Non-pigmented ciliary epithelial cell (primary cell): ENCODE data around the gene RHBDF1.
"Not testable (repeated sequence)": the region's sequence is repeated elsewhere in the genome, so short reads cannot be mapped to it uniquely, and the experiment has no call there.

Experiments used
- DNase-seq: peaks from one replicate; pipeline ENCODE4 v3.0.0-alpha.2; 2010; ENCODE audit warnings: low read depth

RHBDF1 gene

DNA sequence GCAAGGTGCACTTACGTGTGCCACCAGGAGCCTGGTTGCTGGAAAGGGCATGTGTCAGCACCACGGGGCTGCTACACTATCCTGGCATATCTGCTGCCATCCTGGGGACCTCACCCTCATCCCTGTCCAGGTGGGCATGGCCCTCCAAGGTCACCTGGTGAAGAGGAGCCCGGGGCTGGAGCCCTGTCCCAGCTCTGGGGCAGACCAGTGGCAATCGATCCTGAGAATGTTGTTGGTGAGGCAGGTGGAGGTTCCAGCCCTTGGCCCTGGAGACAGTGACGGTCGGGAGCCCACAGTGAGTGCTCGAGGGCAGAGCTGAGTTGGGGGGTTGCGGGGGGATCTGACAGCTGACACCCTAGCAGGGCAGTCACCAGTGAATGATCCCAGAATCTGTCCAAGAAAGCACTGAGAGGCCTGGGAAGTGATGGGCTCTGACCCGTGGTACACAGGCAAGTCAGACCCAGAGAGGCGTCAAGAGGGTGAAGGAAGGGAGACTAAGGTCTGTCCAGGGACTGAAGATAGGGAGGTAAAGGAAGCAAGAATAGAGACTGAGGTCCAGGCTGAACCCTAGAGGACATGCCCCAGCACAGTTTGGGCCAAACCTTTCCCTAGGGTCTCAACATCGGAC lies 36.6 kb downstream of the RHBDF1 start:
- no peak for DNase-seq

DNA sequence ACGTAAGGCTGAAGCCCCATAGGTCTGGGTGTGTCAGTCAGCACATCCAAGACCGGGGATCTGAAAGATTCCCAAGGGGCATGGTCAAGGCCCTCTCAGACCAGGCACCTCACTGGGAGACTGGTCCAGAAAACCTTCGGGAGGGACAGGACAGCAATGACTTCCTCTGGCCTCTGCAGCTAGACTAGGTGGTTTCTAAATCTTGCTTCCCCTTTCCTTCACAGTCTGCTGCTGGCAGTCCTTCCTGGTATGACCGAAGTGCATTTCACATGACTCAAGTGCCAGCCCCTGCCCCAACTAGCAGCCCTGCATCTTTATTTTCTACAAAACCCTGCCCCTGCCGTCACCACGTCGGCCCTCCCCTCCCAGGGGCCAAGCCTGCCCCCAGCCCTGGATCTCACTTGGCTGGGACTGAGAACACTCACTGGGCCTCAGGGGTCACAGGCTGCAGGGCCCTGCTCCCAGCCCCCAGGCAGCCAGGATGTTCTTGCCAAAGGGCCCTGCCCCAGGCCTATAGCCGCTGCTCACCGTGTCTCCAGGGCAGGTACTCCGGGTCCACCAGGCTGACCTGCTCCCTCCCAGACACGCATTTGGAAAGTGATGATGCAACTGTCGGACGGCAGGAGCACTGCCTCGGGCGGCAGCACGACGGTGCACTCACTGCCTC lies 37.3 kb downstream of the RHBDF1 start:
- no peak for DNase-seq

DNA sequence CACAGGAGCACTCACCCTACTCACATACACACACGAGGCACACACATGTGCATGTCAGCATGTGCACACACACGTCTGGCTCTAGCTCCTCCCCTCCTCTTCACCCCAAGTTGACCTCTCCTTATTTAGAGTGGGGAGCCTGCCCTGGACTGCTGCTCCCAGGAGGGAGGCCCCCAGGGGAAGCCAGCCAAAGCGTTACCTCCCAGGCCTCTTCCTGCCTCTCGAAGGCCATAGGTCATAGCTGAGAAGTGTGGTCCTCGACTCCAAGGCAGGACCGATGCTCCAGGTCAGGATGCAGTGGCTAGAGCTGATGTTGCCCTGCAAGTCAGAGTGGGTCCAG lies 37.8 kb downstream of the RHBDF1 start:
- DNase-seq, result no peak

DNA sequence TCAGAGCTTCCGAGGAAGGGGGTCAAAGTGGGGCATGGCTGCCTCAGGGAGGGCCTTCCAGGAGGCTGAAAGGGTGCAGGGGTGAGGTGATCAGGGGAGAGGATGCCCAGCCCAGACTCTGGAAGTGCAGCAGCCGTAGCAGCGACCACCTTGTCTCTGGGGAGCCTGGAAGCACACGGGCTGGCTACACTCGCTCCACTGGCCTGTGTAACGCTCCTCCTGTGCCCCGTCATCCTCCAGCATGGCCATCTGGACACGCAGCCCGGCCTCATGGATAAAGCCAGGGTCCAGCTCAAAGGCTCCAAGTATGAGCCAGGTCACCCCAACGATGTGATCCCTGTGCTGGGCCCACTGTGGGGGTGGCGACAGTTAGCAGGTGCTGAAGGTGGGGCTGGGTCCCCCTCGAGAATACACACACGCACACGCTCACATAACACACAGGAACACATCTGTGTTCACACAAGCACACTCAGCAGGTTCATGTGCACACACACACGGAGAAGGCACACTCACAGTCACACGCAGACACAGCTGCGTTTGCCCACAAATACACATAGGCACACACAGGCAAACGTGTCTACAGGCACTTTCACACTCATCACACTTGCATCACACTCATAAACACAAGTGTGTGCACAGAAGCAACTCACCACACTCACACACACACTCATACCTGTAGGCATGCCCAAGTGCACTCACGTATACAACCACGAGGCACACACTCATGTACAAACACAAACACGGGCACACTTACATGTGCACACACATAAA lies 38.4 kb downstream of the RHBDF1 start:
- no peak for DNase-seq

DNA sequence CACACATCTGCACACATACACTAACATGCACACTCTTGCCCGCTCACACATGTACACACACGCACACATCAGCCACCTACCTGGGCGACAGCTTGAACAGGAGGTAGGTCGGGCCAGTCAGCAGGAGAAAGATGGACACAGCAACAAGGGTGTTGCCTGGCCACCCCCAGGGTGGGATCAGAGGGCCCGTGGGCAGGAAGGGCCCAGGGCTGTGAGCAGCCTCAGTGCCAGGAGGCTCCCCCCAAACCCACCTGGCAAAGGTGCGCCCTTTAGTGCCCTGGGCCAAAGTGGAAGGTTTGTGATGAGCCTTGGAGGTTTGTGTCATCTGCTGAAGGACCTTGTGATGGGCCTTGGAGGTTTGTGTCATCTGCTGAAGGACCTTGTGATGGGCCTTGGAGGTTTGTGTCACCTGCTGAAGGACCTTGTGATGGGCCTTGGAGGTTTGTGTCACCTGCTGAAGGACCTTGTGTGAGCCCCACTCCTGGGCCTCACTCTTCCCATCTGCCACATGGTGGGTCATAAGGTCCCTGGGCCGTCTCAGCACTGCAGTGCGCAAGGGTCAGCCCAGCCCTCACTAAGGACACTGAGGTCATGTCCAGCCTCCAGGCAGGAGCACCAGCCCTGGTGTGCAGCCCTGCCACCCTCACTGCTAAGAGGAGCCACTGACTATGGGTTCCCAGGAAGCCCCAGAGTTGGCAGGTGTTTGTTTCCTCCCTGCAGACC lies 39.1 kb downstream of the RHBDF1 start:
- DNase-seq, result not testable (repeated sequence)

DNA sequence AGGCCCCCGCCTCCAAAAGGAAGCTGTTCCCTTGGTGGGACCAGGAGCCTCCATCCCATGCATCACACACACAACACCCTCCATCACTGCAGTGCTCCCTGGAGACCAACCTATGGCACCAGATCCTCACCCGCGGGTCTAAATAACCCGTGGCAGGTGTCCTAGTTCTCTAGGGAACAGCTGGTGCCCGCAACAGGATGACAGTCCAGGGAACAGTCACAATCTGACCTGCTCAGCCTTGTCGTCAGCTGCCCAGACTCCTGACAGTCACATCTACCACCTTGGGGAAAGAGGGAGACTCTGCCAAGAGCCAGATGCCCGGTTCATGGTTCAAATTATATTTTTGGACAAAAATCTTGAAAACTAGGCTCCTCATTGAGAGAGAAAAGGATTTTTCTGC lies 41.8 kb downstream of the RHBDF1 start:
- DNase-seq, result not testable (repeated sequence)

DNA sequence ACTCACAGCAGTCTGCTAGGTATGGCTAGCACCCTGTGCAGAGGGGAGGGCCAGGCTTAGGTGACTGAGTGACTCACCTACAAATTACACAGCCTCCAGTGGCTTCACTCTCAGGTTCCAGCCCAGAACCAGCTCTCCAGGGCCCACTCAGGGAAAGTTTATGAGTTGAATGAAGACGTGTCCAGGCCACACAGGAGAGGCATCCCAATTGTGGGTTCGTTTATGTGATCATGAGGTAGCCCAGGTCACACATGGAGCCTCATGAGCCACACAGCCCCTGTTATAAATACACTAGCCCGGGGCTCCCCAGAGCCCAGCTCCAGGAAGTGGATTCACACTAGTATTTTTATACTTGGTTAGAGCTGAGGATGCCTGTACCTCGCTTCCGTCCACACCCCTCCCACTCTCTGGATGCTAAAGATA lies 46.5 kb downstream of the RHBDF1 start:
- not testable (repeated sequence) for DNase-seq

DNA sequence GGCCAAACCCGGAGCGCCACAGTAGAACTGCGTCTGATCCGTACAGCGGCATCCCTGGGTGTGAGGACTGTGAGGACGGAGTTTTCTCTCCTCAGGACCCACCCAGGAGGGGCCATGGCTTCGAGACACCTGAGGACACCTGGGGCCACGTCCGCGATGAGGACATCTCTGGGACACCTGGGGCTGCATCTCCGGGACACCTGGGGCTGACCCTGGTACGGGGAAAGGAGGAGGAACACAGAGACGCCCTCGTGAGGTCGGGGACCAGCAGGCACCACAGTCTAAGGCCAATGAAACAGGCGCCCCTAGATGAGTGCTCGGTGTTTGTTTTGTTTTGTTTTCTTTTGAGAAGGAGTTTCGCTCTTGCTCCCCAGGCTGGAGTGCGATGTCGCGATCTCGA lies 48.3 kb downstream of the RHBDF1 start:
- DNase-seq, result not testable (repeated sequence)

DNA sequence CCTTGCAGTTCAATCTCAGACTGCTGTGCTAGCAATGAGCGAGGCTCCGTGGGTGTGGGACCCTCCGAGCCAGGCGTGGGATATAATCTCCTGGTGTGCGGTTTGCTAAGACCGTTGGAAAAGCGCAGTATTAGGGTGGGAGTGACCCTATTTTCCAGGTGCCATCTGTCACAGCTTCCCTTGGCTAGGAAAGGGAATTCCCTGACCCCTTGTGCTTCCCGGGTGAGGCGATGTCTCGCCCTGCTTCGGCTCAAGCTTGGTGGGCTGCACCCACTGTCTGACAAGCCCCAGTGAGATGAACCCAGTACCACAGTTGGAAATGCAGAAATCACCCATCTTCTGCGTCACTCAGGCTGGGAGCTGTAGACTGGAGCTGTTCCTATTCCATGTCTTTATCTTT lies 51.5 kb downstream of the RHBDF1 start:
- not testable (repeated sequence) for DNase-seq

DNA sequence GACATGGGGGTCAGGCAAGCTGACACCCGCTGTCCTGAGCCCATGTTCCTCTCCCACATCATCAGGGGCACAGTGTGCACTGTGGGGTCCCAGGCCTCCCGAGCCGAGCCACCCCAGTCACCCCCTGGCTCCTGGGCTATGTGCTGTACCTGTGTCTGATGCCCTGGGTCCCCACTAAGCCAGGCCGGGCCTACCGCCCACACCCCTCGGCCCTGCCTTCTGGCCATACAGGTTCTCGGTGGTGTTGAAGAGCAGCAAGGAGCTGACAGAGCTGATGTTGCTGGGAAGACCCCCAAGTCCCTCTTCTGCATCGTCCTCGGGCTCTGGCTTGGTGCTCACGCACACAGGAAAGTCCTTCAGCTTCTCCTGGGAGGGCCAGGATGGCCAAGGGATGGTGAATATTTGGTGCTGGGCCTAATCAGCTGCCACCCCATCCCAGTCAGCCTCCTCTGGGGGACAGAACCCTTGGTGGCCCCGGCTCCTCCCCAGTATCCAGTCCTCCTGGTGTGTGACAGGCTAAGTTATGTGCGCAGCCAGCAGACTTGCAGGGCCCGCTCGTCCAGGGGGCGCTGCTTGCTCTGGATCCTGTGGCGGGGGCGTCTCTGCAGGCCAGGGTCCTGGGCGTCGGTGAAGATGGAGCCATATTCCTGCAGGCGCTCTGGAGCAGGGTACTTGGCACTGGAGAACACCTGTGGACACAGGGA lies 55.2 kb downstream of the RHBDF1 start:
- not testable (repeated sequence) for DNase-seq

DNA sequence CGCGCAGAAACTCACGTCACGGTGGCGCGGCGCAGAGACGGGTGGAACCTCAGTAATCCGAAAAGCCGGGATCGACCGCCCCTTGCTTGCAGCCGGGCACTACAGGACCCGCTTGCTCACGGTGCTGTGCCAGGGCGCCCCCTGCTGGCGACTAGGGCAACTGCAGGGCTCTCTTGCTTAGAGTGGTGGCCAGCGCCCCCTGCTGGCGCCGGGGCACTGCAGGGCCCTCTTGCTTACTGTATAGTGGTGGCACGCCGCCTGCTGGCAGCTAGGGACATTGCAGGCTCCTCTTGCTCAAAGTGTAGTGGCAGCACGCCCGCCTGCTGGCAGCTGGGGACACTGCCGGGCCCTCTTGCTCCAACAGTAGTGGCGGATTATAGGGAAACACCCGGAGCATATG lies 61.7 kb downstream of the RHBDF1 start:
- DNase-seq, result not testable (repeated sequence)

DNA sequence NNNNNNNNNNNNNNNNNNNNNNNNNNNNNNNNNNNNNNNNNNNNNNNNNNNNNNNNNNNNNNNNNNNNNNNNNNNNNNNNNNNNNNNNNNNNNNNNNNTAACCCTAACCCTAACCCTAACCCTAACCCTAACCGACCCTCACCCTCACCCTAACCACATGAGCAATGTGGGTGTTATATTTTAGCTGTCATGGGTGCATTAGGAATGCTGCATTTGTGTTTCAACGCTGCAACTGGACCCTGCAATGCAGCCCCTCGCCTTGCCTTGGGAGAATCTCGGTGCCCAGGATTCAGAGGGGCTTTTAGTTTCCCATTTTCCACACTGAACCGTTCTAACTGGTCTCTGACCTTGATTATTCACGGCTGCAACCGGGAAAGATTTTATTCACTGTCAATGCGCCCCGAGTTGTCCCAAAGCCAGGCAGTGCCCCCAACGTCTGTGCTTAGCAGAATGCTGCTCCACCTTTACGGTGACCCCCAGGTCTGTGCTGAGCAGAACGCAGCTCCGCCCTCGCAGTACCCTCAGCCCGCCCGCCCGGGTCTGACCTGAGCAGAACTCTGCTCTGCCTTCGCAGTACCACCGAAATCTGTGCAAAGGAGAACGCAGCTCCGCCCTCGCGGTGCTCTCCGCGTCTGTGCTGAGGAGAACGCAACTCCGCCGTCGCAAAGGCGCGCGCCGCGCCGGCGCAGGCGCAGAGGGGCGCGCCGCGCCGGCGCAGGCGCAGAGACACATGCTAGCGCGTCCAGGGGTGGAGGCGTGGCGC lies 62.3 kb downstream of the RHBDF1 start:
- no peak for DNase-seq
